PC-9 (cell line): ENCODE data around the gene GSE1. TPM values are rescaled to one million over a fixed set of nuclear protein-coding genes. Genes with fewer than 3 reads are reported as not detected.

Experiments used
- BruUV-seq: library from RNA; stranded (reverse); fragments of 400-500 nt; replicated peaks from 2 replicates; lab custom pipeline; 2021; lab: Mats Ljungman, UMichigan
- CTCF ChIA-PET: fragments of 300-600 bp; sonication (Branson Sonifier 250); formaldehyde crosslinking; loops from one replicate; lab custom pipeline; 2022; ENCODE audit warnings: antibody characterized with exemption; lab: Charles Lee
- POLR2A ChIA-PET: fragments of 300-600 bp; sonication (Branson Sonifier 250); formaldehyde crosslinking; loops from one replicate; lab custom pipeline; 2022; ENCODE audit warnings: antibody characterized with exemption; ENCODE audit not compliant: unreplicated experiment; lab: Charles Lee
- DNase-seq, 2 experiments: peaks; one replicate each; pipeline versions ENCODE4 v3.0.0 to v3.0.0-alpha.2; 2015 to 2022; ENCODE audit warnings: mixed read lengths in 1 of 2
- H2AFZ ChIP-seq: fragments of 200-600 bp; sonication (generic); 2 replicates; pipeline ENCODE4 v1.8.1; 2017; ENCODE audit warnings: antibody characterized with exemption
- H3F3A ChIP-seq: fragments of 200-600 bp; sonication (generic); 2 replicates; pipeline ENCODE4 v1.8.1; 2017; ENCODE audit warnings: antibody characterized with exemption, mild to moderate bottlenecking, low read depth; ENCODE audit not compliant: insufficient read depth
- H3K27ac ChIP-seq: fragments of 200-600 bp; sonication (generic); 2 replicates; pipeline ENCODE4 v1.6.1; 2016; ENCODE audit warnings: mixed run types
- H3K27me3 ChIP-seq: fragments of 200-600 bp; sonication (generic); 2 replicates; pipeline ENCODE4 v1.6.1; 2016; ENCODE audit warnings: low read depth, mixed run types; ENCODE audit not compliant: insufficient read depth
- H3K36me3 ChIP-seq: fragments of 200-600 bp; sonication (generic); 2 replicates; pipeline ENCODE4 v1.6.1; 2016; ENCODE audit warnings: low read depth, mixed run types
- H3K4me1 ChIP-seq: fragments of 200-600 bp; sonication (generic); replicated peaks from 2 replicates; pipeline ENCODE4 v1.6.1; 2016; ENCODE audit warnings: mixed run types; ENCODE audit not compliant: insufficient read depth
- H3K4me2 ChIP-seq: fragments of 200-600 bp; sonication (generic); 2 replicates; pipeline ENCODE4 v1.6.1; 2017; ENCODE audit warnings: mixed run types
- H3K4me3 ChIP-seq: fragments of 200-600 bp; sonication (generic); 2 replicates; pipeline ENCODE4 v1.6.1; 2016; ENCODE audit warnings: mixed run types
- H3K79me2 ChIP-seq: fragments of 200-600 bp; sonication (generic); 2 replicates; pipeline ENCODE4 v1.6.1; 2017; ENCODE audit warnings: low read depth, mixed run types
- H3K9me2 ChIP-seq: fragments of 200-600 bp; sonication (generic); 2 replicates; pipeline ENCODE4 v1.8.1; 2017; ENCODE audit warnings: mild to moderate bottlenecking; ENCODE audit not compliant: insufficient read depth
- H3K9me3 ChIP-seq: fragments of 200-600 bp; sonication (generic); 2 replicates; pipeline ENCODE4 v1.8.1; 2016; ENCODE audit warnings: low read depth; ENCODE audit not compliant: insufficient read depth
- H4K20me1 ChIP-seq: fragments of 200-600 bp; sonication (generic); 2 replicates; pipeline ENCODE4 v1.8.1; 2017; ENCODE audit not compliant: insufficient read depth
- EZH2 ChIP-seq: fragments of 200-600 bp; sonication (generic); IDR thresholded peaks from 2 replicates; pipeline ENCODE4 v1.8.0; 2017; ENCODE audit warnings: antibody characterized with exemption, low read depth
- intact Hi-C: fragments of 100-400 bp; cut with micrococcal nuclease; formaldehyde crosslinking; loops from one replicate; pipeline ENCODE4 v1.10.0; 2022; ENCODE audit not compliant: unreplicated experiment
- total RNA-seq: library from RNA; stranded (reverse); gene quantifications from 2 replicates; pipeline ENCODE4 v1.2.3, GENCODE V29; 2021
- TF ChIP-seq, protein P1 (sequence below): fragments of 200-600 bp; sonication (generic); conservative IDR thresholded peaks from 2 replicates; pipeline ENCODE4 v1.6.1; 2017; ENCODE audit warnings: mixed run types, antibody characterized with exemption, mild to moderate bottlenecking, moderate library complexity

The GSE1 gene
- total RNA-seq, 1 experiment from 2014 or later, result 83.5 TPM

DNA sequence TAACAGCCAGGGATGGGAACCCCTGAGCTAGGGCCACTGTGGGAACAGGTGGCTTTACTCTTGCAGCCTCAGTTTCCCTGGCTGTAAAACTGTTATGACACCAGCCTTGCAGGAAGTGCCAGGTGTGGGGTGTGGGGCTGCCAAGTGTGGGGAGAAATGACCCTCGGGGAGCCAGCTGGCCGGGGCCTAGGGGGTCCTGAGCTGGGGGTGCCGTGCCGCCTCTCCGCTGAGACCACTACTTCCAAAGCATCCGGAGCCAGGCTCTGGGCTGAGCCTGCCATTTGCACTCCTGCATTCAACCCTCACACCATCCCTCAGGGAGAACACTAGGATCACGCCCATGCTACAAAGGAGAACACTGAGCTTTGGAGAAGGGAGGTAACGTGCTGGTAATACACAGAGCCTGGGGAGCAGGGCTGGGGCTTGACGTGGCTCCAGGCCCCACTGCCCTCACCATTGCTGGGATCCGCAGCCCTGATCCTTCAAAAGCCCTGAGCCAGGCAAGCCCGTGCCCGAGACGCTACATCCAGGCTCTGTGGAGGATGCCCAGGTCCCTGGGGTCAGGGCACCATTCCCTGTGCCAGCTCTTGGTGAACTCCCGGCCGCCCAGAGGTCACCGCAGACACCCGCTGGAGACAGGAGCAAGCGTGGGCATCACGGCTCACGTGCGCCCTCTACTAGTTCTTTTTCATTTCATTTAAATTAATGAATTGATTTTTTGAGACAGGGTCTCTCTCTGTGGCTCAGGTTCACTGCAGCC is 104.5 kb downstream of the GSE1 start:
- peak in 1 of 2 experiments; percentile 47 for DNase-seq
- intact Hi-C loops, result no loop called here
- no peak overlapping the region for H3K4me3 ChIP-seq
- H3F3A ChIP-seq, result peaks cover 25% of the 10 kb centered on the region; the same call in 1 of the 2 replicates
- ChIA-PET POLR2A (no interaction called here), CTCF (no interaction called here)
- no peaks in the 10 kb centered on the region for H3K9me3 ChIP-seq
- H3K27ac ChIP-seq, result no peak overlapping the region
- no peaks in the 10 kb centered on the region for H3K9me2 ChIP-seq
- no peak overlapping the region for H3K4me2 ChIP-seq
- TF ChIP-seq, protein P1, sequence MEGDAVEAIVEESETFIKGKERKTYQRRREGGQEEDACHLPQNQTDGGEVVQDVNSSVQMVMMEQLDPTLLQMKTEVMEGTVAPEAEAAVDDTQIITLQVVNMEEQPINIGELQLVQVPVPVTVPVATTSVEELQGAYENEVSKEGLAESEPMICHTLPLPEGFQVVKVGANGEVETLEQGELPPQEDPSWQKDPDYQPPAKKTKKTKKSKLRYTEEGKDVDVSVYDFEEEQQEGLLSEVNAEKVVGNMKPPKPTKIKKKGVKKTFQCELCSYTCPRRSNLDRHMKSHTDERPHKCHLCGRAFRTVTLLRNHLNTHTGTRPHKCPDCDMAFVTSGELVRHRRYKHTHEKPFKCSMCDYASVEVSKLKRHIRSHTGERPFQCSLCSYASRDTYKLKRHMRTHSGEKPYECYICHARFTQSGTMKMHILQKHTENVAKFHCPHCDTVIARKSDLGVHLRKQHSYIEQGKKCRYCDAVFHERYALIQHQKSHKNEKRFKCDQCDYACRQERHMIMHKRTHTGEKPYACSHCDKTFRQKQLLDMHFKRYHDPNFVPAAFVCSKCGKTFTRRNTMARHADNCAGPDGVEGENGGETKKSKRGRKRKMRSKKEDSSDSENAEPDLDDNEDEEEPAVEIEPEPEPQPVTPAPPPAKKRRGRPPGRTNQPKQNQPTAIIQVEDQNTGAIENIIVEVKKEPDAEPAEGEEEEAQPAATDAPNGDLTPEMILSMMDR, result peak; percentile 81
- TF ChIP-seq EZH2, result no peak
- H3K4me1 ChIP-seq, result peaks cover 24% of the 10 kb centered on the region
- H4K20me1 ChIP-seq, result peaks cover 14% of the 10 kb centered on the region
- no TSS peak for BruUV-seq
- H3K79me2 ChIP-seq, result no peaks in the 10 kb centered on the region
- no peaks in the 10 kb centered on the region for H3K27me3 ChIP-seq
- H2AFZ ChIP-seq, result no peak overlapping the region
- no peaks in the 10 kb centered on the region for H3K36me3 ChIP-seq

DNA sequence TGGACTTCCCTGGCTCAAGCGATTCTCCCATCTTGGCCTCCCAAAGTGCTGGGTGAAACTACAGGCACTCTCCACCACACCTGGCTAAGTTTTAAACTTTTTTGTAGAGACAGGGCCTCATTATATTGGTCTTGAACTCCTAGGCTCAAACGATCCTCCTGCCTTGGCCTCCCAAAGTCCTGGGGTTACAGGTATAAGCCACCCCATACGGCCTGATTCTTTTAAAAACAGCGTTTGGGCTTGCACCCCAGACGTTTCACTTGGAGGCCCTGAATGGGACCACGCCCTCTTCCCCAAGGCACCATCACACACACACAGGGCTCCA is 105.0 kb downstream of the GSE1 start:
- intact Hi-C loops, result no loop called here
- Histone ChIP-seq H3K4me2 (no peak overlapping the region), H2AFZ (no peak overlapping the region), H3K9me2 (no peaks in the 10 kb centered on the region), H3K4me1 (peaks cover 28% of the 10 kb centered on the region), H3K36me3 (no peaks in the 10 kb centered on the region), H3K27ac (no peak overlapping the region), H3K9me3 (no peaks in the 10 kb centered on the region), H3F3A (peaks cover 25% of the 10 kb centered on the region; the same call in 1 of the 2 replicates), H3K4me3 (no peak overlapping the region), H4K20me1 (peaks cover 14% of the 10 kb centered on the region), H3K79me2 (no peaks in the 10 kb centered on the region), H3K27me3 (no peaks in the 10 kb centered on the region)
- BruUV-seq, result no TSS peak
- ChIA-PET CTCF (no interaction called here), POLR2A (no interaction called here)
- DNase-seq, result no peak
- TF ChIP-seq, protein P1, result peak; percentile 37; the same call in 1 of the 2 replicates
- TF ChIP-seq EZH2, result no peak

DNA sequence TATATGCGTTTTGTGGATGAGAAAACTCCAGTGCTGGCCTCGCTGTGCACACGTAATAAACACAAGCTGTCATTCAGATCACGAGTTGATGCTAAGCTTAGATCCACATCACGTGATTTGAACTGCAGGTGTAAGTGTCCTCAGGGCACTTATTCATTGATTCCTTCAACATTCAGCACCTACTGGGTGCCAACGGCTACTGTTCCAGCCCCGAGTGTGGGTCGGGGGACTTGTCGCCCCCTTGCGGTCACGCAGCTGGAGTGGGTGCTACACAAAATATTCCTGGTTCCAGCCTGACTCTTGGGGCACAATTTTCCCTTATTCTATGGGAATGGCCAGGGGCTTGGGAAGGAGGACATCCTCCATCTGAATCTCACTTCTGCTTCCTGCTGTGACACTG is 105.6 kb downstream of the GSE1 start:
- intact Hi-C loops, result no loop called here
- Histone ChIP-seq H3K27ac (no peak overlapping the region), H4K20me1 (peaks cover 19% of the 10 kb centered on the region), H3K79me2 (no peaks in the 10 kb centered on the region), H3K4me3 (no peak overlapping the region), H3K9me2 (no peaks in the 10 kb centered on the region), H3K36me3 (no peaks in the 10 kb centered on the region), H3K27me3 (no peaks in the 10 kb centered on the region), H3K4me1 (peaks cover 28% of the 10 kb centered on the region), H3K9me3 (no peaks in the 10 kb centered on the region), H3F3A (peaks cover 25% of the 10 kb centered on the region; the same call in 1 of the 2 replicates), H2AFZ (no peak overlapping the region), H3K4me2 (no peak overlapping the region)
- TF ChIP-seq, protein P1, result no peak; the same call in 1 of the 2 replicates
- TF ChIP-seq EZH2, result no peak
- ChIA-PET POLR2A (no interaction called here), CTCF (interaction anchor here (0.5 kb wide), 1 partner anchor 59 kb away, joined by 4 read pairs; no protein-coding TSS in a partner anchor)
- no TSS peak for BruUV-seq
- no peak for DNase-seq
